Endothelial cell of umbilical vein (primary cell): ENCODE results near the gene TMEM63B. TPM values are rescaled to one million over a fixed set of nuclear protein-coding genes. Genes with fewer than 3 reads are reported as not detected.

Source experiments
- BruUV-seq: library from RNA; stranded (reverse); fragments of 400-500 nt; replicated peaks from 2 replicates; lab custom pipeline; 2021; lab: Mats Ljungman, UMichigan
- CTCF ChIA-PET: fragments of 300-600, 350-600 bp; sonication (Branson Sonifier 250); formaldehyde crosslinking; loops from one replicate; lab custom pipeline; 2021; ENCODE audit warnings: antibody characterized with exemption, inconsistent platforms; lab: Charles Lee
- POLR2A ChIA-PET: fragments of 300-600, 350-600 bp; sonication (Branson Sonifier 250); formaldehyde crosslinking; loops from one replicate; lab custom pipeline; 2021; ENCODE audit warnings: antibody characterized with exemption, inconsistent platforms; lab: Charles Lee
- DNase-seq: peaks from one replicate; pipeline ENCODE4 v3.0.0-alpha.2; 2011; ENCODE audit warnings: low read depth, low spot score
- FAIRE-seq: peaks from 2 replicates; lab custom pipeline; 2011; peaks lifted over from hg19 to GRCh38; lab: Jason Lieb, UNC
- H2AFZ ChIP-seq: 2 replicates; pipeline ENCODE4 v1.6.0; 2012; ENCODE audit warnings: low read depth, low read length, control low read depth, inconsistent platforms
- H3K27ac ChIP-seq: 2 replicates; pipeline ENCODE4 v1.5.1; 2011; ENCODE audit warnings: low read depth, mild to moderate bottlenecking, control low read depth, low read length, moderate library complexity; ENCODE audit not compliant: insufficient read depth
- H3K27me3 ChIP-seq, 2 experiments: 2 replicates each; pipeline versions ENCODE4 v1.6.0 to v1.6.1; 2011; ENCODE audit warnings: low read length in 2 of 2, mixed read lengths in 1 of 2; ENCODE audit not compliant: control insufficient read depth in 2 of 2, insufficient read depth in 2 of 2
- H3K36me3 ChIP-seq, 2 experiments: 2 replicates in 1 of 2; 3 replicates in 1 of 2; pipeline ENCODE4 v1.5.1; 2011; ENCODE audit warnings: low read length in 2 of 2, mild to moderate bottlenecking in 1 of 2, moderate library complexity in 1 of 2; ENCODE audit not compliant: control insufficient read depth in 2 of 2, insufficient read depth in 2 of 2; ENCODE audit errors: extremely low read depth in 1 of 2
- H3K4me1 ChIP-seq: 3 replicates; pipeline ENCODE4 v1.5.1; 2011; ENCODE audit warnings: mild to moderate bottlenecking, low read length; ENCODE audit not compliant: control insufficient read depth, insufficient read depth; ENCODE audit errors: extremely low read depth
- H3K4me2 ChIP-seq: 2 replicates; pipeline ENCODE4 v1.6.1; 2011; ENCODE audit warnings: low read length, control low read depth, mixed read lengths; ENCODE audit not compliant: insufficient read depth
- H3K4me3 ChIP-seq, 3 experiments: fragments of 200-600 bp in 1 of 3; sonication (generic), shearing (Covaris generic) in 1 of 3; replicated peaks in 1 of 3; 2 replicates each; pipeline ENCODE4 v1.5.1; 2011 to 2016; ENCODE audit warnings: control low read depth in 3 of 3, low read length in 3 of 3, mild to moderate bottlenecking in 2 of 3, inconsistent platforms in 1 of 3, low read depth in 1 of 3, moderate library complexity in 1 of 3; ENCODE audit not compliant: insufficient read depth in 1 of 3
- H3K79me2 ChIP-seq: 2 replicates; pipeline ENCODE4 v1.6.0; 2012; ENCODE audit warnings: low read length, inconsistent platforms; ENCODE audit not compliant: control insufficient read depth, insufficient read depth
- H3K9ac ChIP-seq: replicated peaks from 2 replicates; pipeline ENCODE3; 2011; ENCODE audit warnings: low read length, control low read depth; ENCODE audit not compliant: insufficient read depth; ENCODE audit errors: extremely low read depth
- H3K9me1 ChIP-seq: replicated peaks from 3 replicates; pipeline ENCODE4 v1.6.0; 2011; ENCODE audit warnings: mild to moderate bottlenecking, low read length; ENCODE audit not compliant: control insufficient read depth, insufficient read depth; ENCODE audit errors: extremely low read depth
- H3K9me3 ChIP-seq: replicated peaks from 2 replicates; pipeline ENCODE4 v1.5.1; 2012; ENCODE audit warnings: low read length, inconsistent platforms; ENCODE audit not compliant: control insufficient read depth, insufficient read depth
- H4K20me1 ChIP-seq: replicated peaks from 2 replicates; pipeline ENCODE3; 2011; ENCODE audit warnings: mild to moderate bottlenecking, low read length; ENCODE audit not compliant: control insufficient read depth, insufficient read depth; ENCODE audit errors: extremely low read depth
- EZH2 ChIP-seq: IDR thresholded peaks from 2 replicates; pipeline ENCODE4 v1.6.1; 2012; ENCODE audit warnings: borderline replicate concordance, low read depth, mild to moderate bottlenecking, moderate library complexity, low read length, inconsistent platforms; ENCODE audit not compliant: severe bottlenecking
- FOS ChIP-seq: IDR thresholded peaks from 2 replicates; pipeline ENCODE4 v1.6.1; 2011; ENCODE audit warnings: mild to moderate bottlenecking, low read length, moderate library complexity, borderline replicate concordance; ENCODE audit not compliant: insufficient read depth
- GATA2 ChIP-seq: IDR thresholded peaks from 2 replicates; pipeline ENCODE4 v1.7.0; 2011; ENCODE audit warnings: low read depth, mild to moderate bottlenecking, moderate library complexity, mixed read lengths, low read length; ENCODE audit not compliant: insufficient read length, insufficient read depth
- JUN ChIP-seq: IDR thresholded peaks from 2 replicates; pipeline ENCODE4 v1.6.1; 2011; ENCODE audit warnings: borderline replicate concordance, low read depth; ENCODE audit not compliant: insufficient read length, insufficient read depth
- MYC ChIP-seq: IDR thresholded peaks from one replicate; pipeline ENCODE4 v1.6.1; 2011; ENCODE audit warnings: mild to moderate bottlenecking, low read depth, low read length
- POLR2A ChIP-seq: IDR thresholded peaks from 2 replicates; pipeline ENCODE4 v1.6.1; 2012; ENCODE audit warnings: low read depth, mild to moderate bottlenecking, control low read depth, low read length
- POLR2AphosphoS5 ChIP-seq: IDR thresholded peaks from 2 replicates; pipeline ENCODE4 v1.6.1; 2012; ENCODE audit warnings: low read depth, mild to moderate bottlenecking, control low read depth, low read length, moderate library complexity; ENCODE audit not compliant: insufficient read depth
- dilution Hi-C: fragments of 300-500 bp; cut with MboI; formaldehyde crosslinking; loops from one replicate; pipeline ENCODE4 v1.15.0; 2019; ENCODE audit warnings: low sequenced_read_pairs; ENCODE audit not compliant: extremely low pct_ligation_motif_present
- intact Hi-C: fragments of 100-400 bp; cut with micrococcal nuclease; formaldehyde crosslinking; loops from one replicate; pipeline ENCODE4 v1.10.0; 2022
- polyA plus RNA-seq, 4 experiments: library from polyadenylated mRNA; depleted of rRNA in 3 of 4; stranded (reverse) in 3 of 4; unstranded in 1 of 4; fragments of >200 nt; gene quantifications; 2 replicates each; pipeline versions ENCODE4 v1.2.1 to v1.2.3, GENCODE V29; 2011 to 2012; ENCODE audit warnings: missing spikeins in 1 of 4
- total RNA-seq: library from RNA; stranded (reverse); gene quantifications from 2 replicates; pipeline ENCODE4 v1.2.3, GENCODE V29; 2021
- TF ChIP-seq, protein P1 (sequence below): IDR thresholded peaks from 2 replicates; pipeline ENCODE4 v1.6.1; 2011; ENCODE audit not compliant: insufficient read depth, insufficient read length
- TF ChIP-seq, protein P2 (sequence below), 2 donors: IDR thresholded peaks; 1 replicate in 1 of 2; 2 replicates in 1 of 2; pipeline ENCODE4 v1.5.1; 2011; ENCODE audit warnings: low read length in 2 of 2, mild to moderate bottlenecking in 2 of 2, moderate library complexity in 2 of 2, control low read depth in 1 of 2, inconsistent platforms in 1 of 2, low read depth in 1 of 2; ENCODE audit not compliant: insufficient read depth in 1 of 2; ENCODE audit errors: extremely low read depth in 1 of 2

Gene TMEM63B
- total and polyA plus RNA-seq, 2 donors (not counting 3 experiments of a cell fraction or from before 2014, with no cell fraction given): 49.7 to 56.1 TPM

DNA sequence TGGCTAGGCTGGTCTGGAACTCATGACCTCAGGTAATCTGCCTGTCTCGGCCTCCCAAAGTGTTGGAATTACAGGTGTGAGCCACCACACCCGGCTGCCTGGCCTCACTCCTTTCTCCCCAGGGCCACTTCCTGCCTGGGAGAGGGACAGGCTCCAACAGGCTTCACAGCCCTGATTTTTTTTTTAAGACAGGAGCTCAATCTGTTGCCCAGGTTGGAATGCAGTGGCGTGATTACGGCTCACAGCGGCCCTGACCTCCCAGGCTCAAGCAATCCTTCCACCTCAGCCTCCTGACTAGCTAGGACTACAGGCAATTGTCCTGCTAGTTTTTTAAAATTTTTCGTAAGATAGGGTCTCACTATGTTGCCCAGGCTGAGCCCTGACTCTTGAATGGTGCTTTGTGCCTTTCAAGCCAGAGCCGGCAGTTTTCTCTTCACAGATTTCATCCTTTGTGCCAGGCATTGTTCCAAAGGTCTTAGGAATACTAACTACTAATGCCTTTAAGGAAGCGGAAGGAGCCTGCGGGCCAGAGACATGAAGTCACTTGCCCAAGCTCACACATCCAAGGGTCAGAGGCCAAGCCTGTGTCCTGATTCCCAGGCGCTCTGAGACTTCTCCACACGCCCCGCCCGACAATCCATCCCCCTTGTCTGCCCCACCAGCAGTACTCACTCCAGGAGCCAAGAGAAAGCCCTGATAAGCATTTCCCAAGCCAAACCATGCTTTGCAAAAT, 50.5 kb downstream of the TMEM63B start:
- Histone ChIP-seq H3K4me3 (no peak overlapping the region), H3K27ac (peak overlapping the region; percentile 91), H3K9ac (peak overlapping the region; percentile 62), H3K9me3 (no peaks in the 10 kb centered on the region), H3K4me1 (peaks cover 42% of the 10 kb centered on the region), H4K20me1 (no peaks in the 10 kb centered on the region), H3K79me2 (no peaks in the 10 kb centered on the region), H3K9me1 (no peaks in the 10 kb centered on the region), H3K4me2 (peak overlapping the region; percentile 18), H2AFZ (no peak overlapping the region), H3K27me3 (no peaks in the 10 kb centered on the region), H3K36me3 (no peaks in the 10 kb centered on the region)
- TSS peak; percentile 68 for BruUV-seq
- CTCF ChIA-PET: interaction anchor here (1.0 to 6.1 kb wide), 7 partner anchors 9 to 81 kb away, joined by 4 to 148 read pairs (median 4); partner anchors contain the start of genes SLC29A1 and SLC35B2
- FAIRE-seq: peak; percentile 98
- no peak for TF ChIP-seq EZH2
- TF ChIP-seq FOS: peak; percentile 81
- no peak for TF ChIP-seq POLR2A
- TF ChIP-seq JUN: peak; percentile 71
- TF ChIP-seq POLR2AphosphoS5: peak; percentile 79
- TF ChIP-seq, protein P1, sequence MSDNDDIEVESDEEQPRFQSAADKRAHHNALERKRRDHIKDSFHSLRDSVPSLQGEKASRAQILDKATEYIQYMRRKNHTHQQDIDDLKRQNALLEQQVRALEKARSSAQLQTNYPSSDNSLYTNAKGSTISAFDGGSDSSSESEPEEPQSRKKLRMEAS: no peak
- TF ChIP-seq GATA2: peak; percentile 80
- TF ChIP-seq, protein P2, sequence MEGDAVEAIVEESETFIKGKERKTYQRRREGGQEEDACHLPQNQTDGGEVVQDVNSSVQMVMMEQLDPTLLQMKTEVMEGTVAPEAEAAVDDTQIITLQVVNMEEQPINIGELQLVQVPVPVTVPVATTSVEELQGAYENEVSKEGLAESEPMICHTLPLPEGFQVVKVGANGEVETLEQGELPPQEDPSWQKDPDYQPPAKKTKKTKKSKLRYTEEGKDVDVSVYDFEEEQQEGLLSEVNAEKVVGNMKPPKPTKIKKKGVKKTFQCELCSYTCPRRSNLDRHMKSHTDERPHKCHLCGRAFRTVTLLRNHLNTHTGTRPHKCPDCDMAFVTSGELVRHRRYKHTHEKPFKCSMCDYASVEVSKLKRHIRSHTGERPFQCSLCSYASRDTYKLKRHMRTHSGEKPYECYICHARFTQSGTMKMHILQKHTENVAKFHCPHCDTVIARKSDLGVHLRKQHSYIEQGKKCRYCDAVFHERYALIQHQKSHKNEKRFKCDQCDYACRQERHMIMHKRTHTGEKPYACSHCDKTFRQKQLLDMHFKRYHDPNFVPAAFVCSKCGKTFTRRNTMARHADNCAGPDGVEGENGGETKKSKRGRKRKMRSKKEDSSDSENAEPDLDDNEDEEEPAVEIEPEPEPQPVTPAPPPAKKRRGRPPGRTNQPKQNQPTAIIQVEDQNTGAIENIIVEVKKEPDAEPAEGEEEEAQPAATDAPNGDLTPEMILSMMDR (IDR thresholded peaks at IDR 0.05; ENCODE audit: extremely low read depth in 1 of 2, insufficient read depth in 1 of 2, low read depth in 1 of 2, low read length in 2 of 2): no peak
- TF ChIP-seq MYC: no peak
- intact Hi-C loops: loop anchor here (1.0 to 2.0 kb wide), 5 partner anchors 15 to 69 kb away; partner anchors contain the start of gene HSP90AB1
- DNase-seq: peak; percentile 93
- POLR2A ChIA-PET: interaction anchor here (0.7 to 1.8 kb wide), 3 partner anchors 23 to 69 kb away, joined by 3 to 8 read pairs (median 3); partner anchors contain the start of gene HSP90AB1
- dilution Hi-C loops: no loop called here
